A549 (cell line): ENCODE data around the gene ARHGDIG. TPM values are rescaled to one million over a fixed set of nuclear protein-coding genes. Genes with fewer than 3 reads are reported as not detected.

Experiments
- polyA plus RNA-seq, 4 experiments: library from polyadenylated mRNA; depleted of rRNA in 3 of 4; stranded (reverse); fragments of >200 nt; fragmentation: RNase III in 1 of 4; extraction: RNeasy Plus Mini Kit Qiagen cat#74134 plus additional on column Dnase treatment in 1 of 4; gene quantifications; 2 replicates in 3 of 4; 3 replicates in 1 of 4; pipeline ENCODE4 v1.2.3, GENCODE V29; 2011 to 2017

ARHGDIG gene
- polyA plus RNA-seq, 2 of the 4 experiments (the other 2 are of a cell fraction): 1.1 to 1.9 TPM

Other genes starting within 250 kb of the ARHGDIG start
- 46.9 and 50.9 TPM in 2 replicates for gene POLR3K, start 227.0 kb upstream of the ARHGDIG start, polyA plus RNA-seq (2011; rRNA removed)
- 45.6 to 51.8 TPM (median 47.6 TPM) in 3 replicates for gene POLR3K, start 227.0 kb upstream of the ARHGDIG start, polyA plus RNA-seq (2017; fragmentation: RNase III; extraction: RNeasy Plus Mini Kit Qiagen cat#74134 plus additional on column Dnase treatment)
- 43.5 and 45.0 TPM in 2 replicates for gene SNRNP25, start 226.8 kb upstream of the ARHGDIG start, polyA plus RNA-seq (2011; rRNA removed)
- gene SNRNP25, start 226.8 kb upstream of the ARHGDIG start, polyA plus RNA-seq (2017; fragmentation: RNase III; extraction: RNeasy Plus Mini Kit Qiagen cat#74134 plus additional on column Dnase treatment): 82.1 to 83.0 TPM (median 82.2 TPM) in 3 replicates
- gene RHBDF1, start 208.0 kb upstream of the ARHGDIG start, polyA plus RNA-seq (2011; rRNA removed): 13.5 and 17.9 TPM in 2 replicates
- gene RHBDF1, start 208.0 kb upstream of the ARHGDIG start, polyA plus RNA-seq (2017; fragmentation: RNase III; extraction: RNeasy Plus Mini Kit Qiagen cat#74134 plus additional on column Dnase treatment): 17.5 to 20.5 TPM (median 19.2 TPM) in 3 replicates
- gene MPG, start 202.4 kb upstream of the ARHGDIG start, polyA plus RNA-seq (2011; rRNA removed): 25.5 and 28.2 TPM in 2 replicates
- 42.3 to 54.3 TPM (median 47.6 TPM) in 3 replicates for gene MPG, start 202.4 kb upstream of the ARHGDIG start, polyA plus RNA-seq (2017; fragmentation: RNase III; extraction: RNeasy Plus Mini Kit Qiagen cat#74134 plus additional on column Dnase treatment)
- gene NPRL3, start 141.9 kb upstream of the ARHGDIG start, polyA plus RNA-seq (2011; rRNA removed): 15.8 and 17.0 TPM in 2 replicates
- gene NPRL3, start 141.9 kb upstream of the ARHGDIG start, polyA plus RNA-seq (2017; fragmentation: RNase III; extraction: RNeasy Plus Mini Kit Qiagen cat#74134 plus additional on column Dnase treatment): 24.6 to 28.4 TPM (median 25.9 TPM) in 3 replicates
- not detected in 2 replicates for gene HBZ, start 127.9 kb upstream of the ARHGDIG start, polyA plus RNA-seq (2011; rRNA removed)
- not detected in 3 replicates for gene HBZ, start 127.9 kb upstream of the ARHGDIG start, polyA plus RNA-seq (2017; fragmentation: RNase III; extraction: RNeasy Plus Mini Kit Qiagen cat#74134 plus additional on column Dnase treatment)
- gene HBM, start 114.6 kb upstream of the ARHGDIG start, polyA plus RNA-seq (2011; rRNA removed): not detected in 2 replicates
- not detected in 3 replicates for gene HBM, start 114.6 kb upstream of the ARHGDIG start, polyA plus RNA-seq (2017; fragmentation: RNase III; extraction: RNeasy Plus Mini Kit Qiagen cat#74134 plus additional on column Dnase treatment)
- 0.20 and 0.26 TPM in 2 replicates for gene HBA2, start 107.7 kb upstream of the ARHGDIG start, polyA plus RNA-seq (2011; rRNA removed)
- gene HBA2, start 107.7 kb upstream of the ARHGDIG start, polyA plus RNA-seq (2017; fragmentation: RNase III; extraction: RNeasy Plus Mini Kit Qiagen cat#74134 plus additional on column Dnase treatment): 0.23 to 0.68 TPM in 2 of 3 replicates, not detected in the other
- gene HBA1, start 103.9 kb upstream of the ARHGDIG start, polyA plus RNA-seq (2011; rRNA removed): not detected in 2 replicates
- 0.51 to 1.3 TPM (median 0.58 TPM) in 3 replicates for gene HBA1, start 103.9 kb upstream of the ARHGDIG start, polyA plus RNA-seq (2017; fragmentation: RNase III; extraction: RNeasy Plus Mini Kit Qiagen cat#74134 plus additional on column Dnase treatment)
- gene HBQ1, start 100.1 kb upstream of the ARHGDIG start, polyA plus RNA-seq (2011; rRNA removed): 2.0 and 2.3 TPM in 2 replicates
- 2.8 to 4.7 TPM (median 3.2 TPM) in 3 replicates for gene HBQ1, start 100.1 kb upstream of the ARHGDIG start, polyA plus RNA-seq (2017; fragmentation: RNase III; extraction: RNeasy Plus Mini Kit Qiagen cat#74134 plus additional on column Dnase treatment)
- gene LUC7L, start 51.1 kb upstream of the ARHGDIG start, polyA plus RNA-seq (2011; rRNA removed): 34.5 and 51.6 TPM in 2 replicates
- gene LUC7L, start 51.1 kb upstream of the ARHGDIG start, polyA plus RNA-seq (2017; fragmentation: RNase III; extraction: RNeasy Plus Mini Kit Qiagen cat#74134 plus additional on column Dnase treatment): 64.5 to 67.6 TPM (median 65.3 TPM) in 3 replicates
- gene FAM234A, start 45.8 kb upstream of the ARHGDIG start, polyA plus RNA-seq (2011; rRNA removed): 25.6 and 27.4 TPM in 2 replicates
- gene FAM234A, start 45.8 kb upstream of the ARHGDIG start, polyA plus RNA-seq (2017; fragmentation: RNase III; extraction: RNeasy Plus Mini Kit Qiagen cat#74134 plus additional on column Dnase treatment): 52.3 to 54.9 TPM (median 53.3 TPM) in 3 replicates
- gene RGS11, start 4.6 kb upstream of the ARHGDIG start, polyA plus RNA-seq (2011; rRNA removed): 2.1 and 2.6 TPM in 2 replicates
- 4.2 to 6.7 TPM (median 5.3 TPM) in 3 replicates for gene RGS11, start 4.6 kb upstream of the ARHGDIG start, polyA plus RNA-seq (2017; fragmentation: RNase III; extraction: RNeasy Plus Mini Kit Qiagen cat#74134 plus additional on column Dnase treatment)
- gene PDIA2, start 2.6 kb downstream of the ARHGDIG start, polyA plus RNA-seq (2011; rRNA removed): 0.21 and 0.45 TPM in 2 replicates
- 0.42 to 0.82 TPM (median 0.52 TPM) in 3 replicates for gene PDIA2, start 2.6 kb downstream of the ARHGDIG start, polyA plus RNA-seq (2017; fragmentation: RNase III; extraction: RNeasy Plus Mini Kit Qiagen cat#74134 plus additional on column Dnase treatment)
- 8.7 and 8.9 TPM in 2 replicates for gene AXIN1, start 72.1 kb downstream of the ARHGDIG start, polyA plus RNA-seq (2011; rRNA removed)
- gene AXIN1, start 72.1 kb downstream of the ARHGDIG start, polyA plus RNA-seq (2017; fragmentation: RNase III; extraction: RNeasy Plus Mini Kit Qiagen cat#74134 plus additional on column Dnase treatment): 18.1 to 19.3 TPM (median 18.6 TPM) in 3 replicates
- 115 and 130 TPM in 2 replicates for gene MRPL28, start 89.9 kb downstream of the ARHGDIG start, polyA plus RNA-seq (2011; rRNA removed)
- 139 to 144 TPM (median 139 TPM) in 3 replicates for gene MRPL28, start 89.9 kb downstream of the ARHGDIG start, polyA plus RNA-seq (2017; fragmentation: RNase III; extraction: RNeasy Plus Mini Kit Qiagen cat#74134 plus additional on column Dnase treatment)
- gene PGAP6, start 101.4 kb downstream of the ARHGDIG start, polyA plus RNA-seq (2011; rRNA removed): 25.9 and 36.0 TPM in 2 replicates
- 32.3 to 38.1 TPM (median 36.2 TPM) in 3 replicates for gene PGAP6, start 101.4 kb downstream of the ARHGDIG start, polyA plus RNA-seq (2017; fragmentation: RNase III; extraction: RNeasy Plus Mini Kit Qiagen cat#74134 plus additional on column Dnase treatment)
- gene NME4, start 116.6 kb downstream of the ARHGDIG start, polyA plus RNA-seq (2011; rRNA removed): 229 and 239 TPM in 2 replicates
- gene NME4, start 116.6 kb downstream of the ARHGDIG start, polyA plus RNA-seq (2017; fragmentation: RNase III; extraction: RNeasy Plus Mini Kit Qiagen cat#74134 plus additional on column Dnase treatment): 301 to 349 TPM (median 339 TPM) in 3 replicates
- 15.5 and 17.9 TPM in 2 replicates for gene DECR2, start 121.3 kb downstream of the ARHGDIG start, polyA plus RNA-seq (2011; rRNA removed)
- gene DECR2, start 121.3 kb downstream of the ARHGDIG start, polyA plus RNA-seq (2017; fragmentation: RNase III; extraction: RNeasy Plus Mini Kit Qiagen cat#74134 plus additional on column Dnase treatment): 31.0 to 38.0 TPM (median 34.2 TPM) in 3 replicates
- gene RAB11FIP3, start 145.1 kb downstream of the ARHGDIG start, polyA plus RNA-seq (2011; rRNA removed): 6.7 and 9.7 TPM in 2 replicates
- 18.0 to 19.1 TPM (median 18.4 TPM) in 3 replicates for gene RAB11FIP3, start 145.1 kb downstream of the ARHGDIG start, polyA plus RNA-seq (2017; fragmentation: RNase III; extraction: RNeasy Plus Mini Kit Qiagen cat#74134 plus additional on column Dnase treatment)
- 10.0 and 11.4 TPM in 2 replicates for gene CAPN15, start 247.1 kb downstream of the ARHGDIG start, polyA plus RNA-seq (2011; rRNA removed)
- gene CAPN15, start 247.1 kb downstream of the ARHGDIG start, polyA plus RNA-seq (2017; fragmentation: RNase III; extraction: RNeasy Plus Mini Kit Qiagen cat#74134 plus additional on column Dnase treatment): 31.3 to 33.9 TPM (median 33.3 TPM) in 3 replicates